ENCODE data around the gene TRIM8. TPM values are rescaled to one million over a fixed set of nuclear protein-coding genes. Genes with fewer than 3 reads are reported as not detected.

TRIM8 gene
- total RNA-seq, 1 experiment from 2014 or later, result 61.4 TPM

DNA sequence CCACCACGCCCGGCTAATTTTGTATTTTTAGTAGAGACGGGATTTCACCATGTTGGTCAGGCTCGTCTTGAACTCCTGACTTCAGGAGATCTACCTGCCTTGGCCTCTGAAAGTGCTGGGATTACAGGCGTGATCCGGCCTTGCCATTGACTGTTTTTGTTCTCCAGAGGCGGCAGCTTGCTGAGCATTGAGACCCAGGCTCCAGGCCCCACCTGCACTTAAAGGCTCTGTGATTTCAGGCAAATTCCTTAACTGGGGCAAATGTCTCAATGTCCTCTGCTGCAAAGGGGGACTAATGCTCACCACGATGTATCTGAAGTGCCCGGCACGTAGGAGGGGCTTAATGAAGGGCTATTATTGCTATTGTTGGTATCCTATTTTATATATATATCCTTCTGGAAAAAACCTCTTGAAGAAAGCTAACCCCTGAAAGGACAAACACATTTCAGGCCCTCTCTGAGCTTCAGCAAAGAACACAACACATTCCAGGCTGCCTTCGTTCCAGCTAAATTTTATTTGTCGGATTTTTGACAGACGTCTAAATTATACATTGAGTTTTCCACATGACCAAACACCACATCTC, 29.0 kb downstream of the TRIM8 start:
- no peak for DNase-seq
- H4K20me1 ChIP-seq (ENCODE audit: low read length), result no peaks in the 10 kb centered on the region
- CTCF ChIA-PET, result no interaction called here

GRCh38 chr10:102673819-102674511, 29.7 kb downstream of the TRIM8 start:
- Histone ChIP-seq H3K9me3 (ENCODE audit: low read length) (no peaks in the 10 kb centered on the region), H3K27me3 (ENCODE audit: low read length) (no peaks in the 10 kb centered on the region), H2AFZ (ENCODE audit: low read length) (no peak overlapping the region), H3K4me1 (ENCODE audit: insufficient read depth, low read length) (peaks cover 12% of the 10 kb centered on the region; the same call in 1 of the 2 replicates), H3K27ac (ENCODE audit: low read length) (no peak overlapping the region), H3K9me2 (replicated peaks; ENCODE audit: low read length) (no peaks in the 10 kb centered on the region), H3F3A (ENCODE audit: low read length, unreplicated experiment) (no peaks in the 10 kb centered on the region), H3K4me2 (ENCODE audit: low read length) (no peak overlapping the region), H4K20me1 (ENCODE audit: low read length) (no peaks in the 10 kb centered on the region), H3K9ac (ENCODE audit: low read length) (no peak overlapping the region), H3K36me3 (ENCODE audit: low read depth, low read length) (no peaks in the 10 kb centered on the region), H3K79me2 (ENCODE audit: low read length) (no peaks in the 10 kb centered on the region), H3K4me3 (ENCODE audit: low read length) (no peak overlapping the region)
- intact Hi-C loops (cut with micrococcal nuclease), result no loop called here
- ATAC-seq (no peak), DNase-seq (no peak)
- no TSS peak for BruUV-seq (replicated peaks)
- TF ChIP-seq EZH2 (IDR thresholded peaks at IDR 0.05; ENCODE audit: low read length, unreplicated experiment) (no peak), EZH2phosphoT487 (IDR thresholded peaks at IDR 0.05; ENCODE audit: borderline replicate concordance, low read length) (no peak), CTCF (conservative IDR thresholded peaks at IDR 0.05; ENCODE audit: low read depth, low read length) (no peak)
- ChIA-PET CTCF (no interaction called here), POLR2A (ENCODE audit: unreplicated experiment) (no interaction called here)

More for the DNA sequence above, 29.0 kb downstream of the TRIM8 start:
- no peaks in the 10 kb centered on the region for H3K9me3 ChIP-seq (ENCODE audit: low read length)
- H3K4me1 ChIP-seq (ENCODE audit: insufficient read depth, low read length), result peaks cover 12% of the 10 kb centered on the region; the same call in 1 of the 2 replicates
- no peak for TF ChIP-seq EZH2phosphoT487 (IDR thresholded peaks at IDR 0.05; ENCODE audit: borderline replicate concordance, low read length)
- TF ChIP-seq CTCF (conservative IDR thresholded peaks at IDR 0.05; ENCODE audit: low read depth, low read length), result no peak
- TF ChIP-seq EZH2 (IDR thresholded peaks at IDR 0.05; ENCODE audit: low read length, unreplicated experiment), result no peak
- intact Hi-C loops (cut with micrococcal nuclease), result no loop called here
- no peak for ATAC-seq
- no peaks in the 10 kb centered on the region for H3K79me2 ChIP-seq (ENCODE audit: low read length)
- H3K9ac ChIP-seq (ENCODE audit: low read length), result no peak overlapping the region
- no peaks in the 10 kb centered on the region for H3K9me2 ChIP-seq (replicated peaks; ENCODE audit: low read length)
- no peaks in the 10 kb centered on the region for H3F3A ChIP-seq (ENCODE audit: low read length, unreplicated experiment)
- H3K4me3 ChIP-seq (ENCODE audit: low read length), result no peak overlapping the region
- no peaks in the 10 kb centered on the region for H3K36me3 ChIP-seq (ENCODE audit: low read depth, low read length)
- POLR2A ChIA-PET (ENCODE audit: unreplicated experiment), result no interaction called here
- H3K27me3 ChIP-seq (ENCODE audit: low read length), result no peaks in the 10 kb centered on the region
- H3K27ac ChIP-seq (ENCODE audit: low read length), result no peak overlapping the region
- BruUV-seq (replicated peaks), result no TSS peak
- H3K4me2 ChIP-seq (ENCODE audit: low read length), result no peak overlapping the region
- H2AFZ ChIP-seq (ENCODE audit: low read length), result no peak overlapping the region

DNA sequence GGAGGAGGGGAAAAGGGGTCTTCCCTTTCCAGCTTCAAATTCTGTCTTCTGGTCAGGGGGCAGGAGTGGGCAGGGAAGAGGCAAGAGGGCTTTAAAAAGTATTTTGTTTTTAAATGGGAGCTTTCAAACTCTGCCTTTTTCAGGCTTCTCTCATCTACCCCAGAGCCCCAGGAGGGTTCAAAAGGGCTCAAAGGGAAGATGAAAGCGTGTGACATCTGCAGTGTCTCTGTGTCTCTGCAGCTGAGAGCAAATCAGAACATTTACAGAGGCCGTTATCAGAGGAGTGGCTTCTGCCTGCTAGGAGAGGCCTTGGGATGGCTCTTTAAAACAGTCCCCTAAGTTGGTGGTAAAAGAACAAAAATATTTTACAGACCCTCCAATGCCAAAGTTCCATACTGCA, 30.3 kb downstream of the TRIM8 start:
- Histone ChIP-seq H4K20me1 (ENCODE audit: low read length) (no peaks in the 10 kb centered on the region), H3K9ac (ENCODE audit: low read length) (no peak overlapping the region), H3K4me1 (ENCODE audit: insufficient read depth, low read length) (peaks cover 8% of the 10 kb centered on the region; the same call in 1 of the 2 replicates), H3F3A (ENCODE audit: low read length, unreplicated experiment) (no peaks in the 10 kb centered on the region), H3K27me3 (ENCODE audit: low read length) (no peaks in the 10 kb centered on the region), H3K79me2 (ENCODE audit: low read length) (no peaks in the 10 kb centered on the region), H3K4me2 (ENCODE audit: low read length) (no peak overlapping the region), H3K4me3 (ENCODE audit: low read length) (no peak overlapping the region), H3K36me3 (ENCODE audit: low read depth, low read length) (no peaks in the 10 kb centered on the region), H3K27ac (ENCODE audit: low read length) (no peak overlapping the region), H3K9me2 (replicated peaks; ENCODE audit: low read length) (no peaks in the 10 kb centered on the region), H3K9me3 (ENCODE audit: low read length) (no peaks in the 10 kb centered on the region), H2AFZ (ENCODE audit: low read length) (no peak overlapping the region)
- no TSS peak for BruUV-seq (replicated peaks)
- ChIA-PET POLR2A (ENCODE audit: unreplicated experiment) (no interaction called here), CTCF (no interaction called here)
- DNase-seq, result no peak
- intact Hi-C loops (cut with micrococcal nuclease), result no loop called here
- no peak for ATAC-seq
- TF ChIP-seq EZH2phosphoT487 (IDR thresholded peaks at IDR 0.05; ENCODE audit: borderline replicate concordance, low read length), result no peak
- no peak for TF ChIP-seq EZH2 (IDR thresholded peaks at IDR 0.05; ENCODE audit: low read length, unreplicated experiment)
- TF ChIP-seq CTCF (conservative IDR thresholded peaks at IDR 0.05; ENCODE audit: low read depth, low read length), result no peak

Measured in PC-3 (cell line).